Small intestine (tissue), 7 donors: ENCODE results near the gene NFIB. TPM values are rescaled to one million over a fixed set of nuclear protein-coding genes. Genes with fewer than 3 reads are reported as not detected.

Experiments used
- DNase-seq, 2 donors: peaks; one replicate each; pipeline versions ENCODE4 v3.0.0 to v3.0.0-alpha.2; 2013
- FAIRE-seq: peaks from 2 replicates; lab custom pipeline; 2012; peaks lifted over from hg19 to GRCh38; lab: Jason Lieb, UNC
- H3K27ac ChIP-seq, 3 donors: one replicate each; pipeline ENCODE4 v1.5.1; 2013; ENCODE audit warnings: low read length in 2 of 3, mild to moderate bottlenecking in 2 of 3, control low read depth in 1 of 3, inconsistent platforms in 1 of 3, low read depth in 1 of 3, moderate library complexity in 1 of 3
- H3K27me3 ChIP-seq, 3 donors: one replicate each; pipeline ENCODE4 v1.6.1; 2013; ENCODE audit warnings: low read length in 3 of 3, inconsistent platforms in 1 of 3; ENCODE audit not compliant: control insufficient read depth in 3 of 3, insufficient read depth in 3 of 3
- H3K36me3 ChIP-seq, 3 donors: one replicate each; pipeline ENCODE4 v1.6.1; 2013; ENCODE audit warnings: low read length in 3 of 3, inconsistent platforms in 1 of 3, low read depth in 1 of 3, mild to moderate bottlenecking in 1 of 3, moderate library complexity in 1 of 3; ENCODE audit not compliant: control insufficient read depth in 3 of 3, insufficient read depth in 2 of 3
- H3K4me1 ChIP-seq, 3 donors: one replicate each; pipeline ENCODE4 v1.6.1; 2013; ENCODE audit warnings: low read length in 2 of 3, inconsistent platforms in 1 of 3, low read depth in 1 of 3, mild to moderate bottlenecking in 1 of 3, moderate library complexity in 1 of 3; ENCODE audit not compliant: control insufficient read depth in 3 of 3, insufficient read depth in 2 of 3
- H3K4me3 ChIP-seq, 3 donors: one replicate each; pipeline ENCODE4 v1.5.1; 2013; ENCODE audit warnings: low read length in 3 of 3, control low read depth in 1 of 3, inconsistent platforms in 1 of 3, low read depth in 1 of 3, mild to moderate bottlenecking in 1 of 3, moderate library complexity in 1 of 3
- H3K9me3 ChIP-seq, 2 donors: one replicate each; pipeline ENCODE4 v1.6.1; 2013; ENCODE audit warnings: low read depth in 1 of 2, low read length in 1 of 2; ENCODE audit not compliant: control insufficient read depth in 2 of 2, insufficient read depth in 1 of 2
- WGBS, 3 donors: extraction: QIAGEN DNeasy Blood & Tissue Kit; methylation state at CpG; one replicate each; pipeline ENCODE4 v1.1.7; 2013; 5-methylcytosine and 5-hydroxymethylcytosine counted together
- polyA plus RNA-seq, 4 donors: library from polyadenylated mRNA; stranded (reverse) in 3 of 4; unstranded in 1 of 4; fragments of 200-250 nt in 3 of 4; fragments of 120-200 nt in 1 of 4; gene quantifications; one replicate each; pipeline versions ENCODE4 v1.2.1 to v1.2.3, GENCODE V29; 2013
- donor health status: healthy with polysubstance abuse.
- donor health status: control.
- donor health status: control.
- donor health status: Bipolar disorder and iron deficiency.
- donor health status: healthy.

NFIB gene
- polyA plus RNA-seq, 4 donors: 5.1 to 15.9 (median 9.5) TPM

GRCh38 chr9:14061936-14062585, 251.9 kb downstream of the NFIB start:
- 91 to 95% (median 92%) methylated on average over 15 of the region's 15 CpGs for WGBS, 3 donors
- no peak for FAIRE-seq

GRCh38 chr9:14058325-14058688, 255.6 kb downstream of the NFIB start:
- FAIRE-seq (no peak), DNase-seq (no peak)
- H3K27me3 ChIP-seq: no peaks in the 10 kb centered on the region
- H3K27ac ChIP-seq: no peak overlapping the region
- no peak overlapping the region for H3K4me3 ChIP-seq
- no peaks in the 10 kb centered on the region for H3K9me3 ChIP-seq
- no peaks in the 10 kb centered on the region for H3K36me3 ChIP-seq
- no peaks in the 10 kb centered on the region for H3K4me1 ChIP-seq
- WGBS, 3 donors: 85 to 94% (median 93%) methylated on average over 5 of the region's 5 CpGs

More at GRCh38 chr9:14061936-14062585, 251.9 kb downstream of the NFIB start:
- H3K27ac ChIP-seq: no peak overlapping the region
- H3K27me3 ChIP-seq: no peaks in the 10 kb centered on the region
- H3K9me3 ChIP-seq: no peaks in the 10 kb centered on the region
- H3K36me3 ChIP-seq: no peaks in the 10 kb centered on the region
- H3K4me1 ChIP-seq: no peaks in the 10 kb centered on the region
- no peak for DNase-seq
- H3K4me3 ChIP-seq: no peak overlapping the region

- FAIRE-seq: no peak
- H3K27me3 ChIP-seq: no peaks in the 10 kb centered on the region
- H3K36me3 ChIP-seq: no peaks in the 10 kb centered on the region
- DNase-seq: no peak
- no peak overlapping the region for H3K27ac ChIP-seq
- H3K9me3 ChIP-seq: no peaks in the 10 kb centered on the region
- H3K4me1 ChIP-seq: no peaks in the 10 kb centered on the region
- 70 to 74% (median 73%) methylated on average over 13 of the region's 13 CpGs for WGBS, 3 donors
- no peak overlapping the region for H3K4me3 ChIP-seq
These were observed 256.3 kb downstream of the NFIB start for GRCh38 chr9:14057368-14058324.

GRCh38 chr9:14056316-14056861, 257.6 kb downstream of the NFIB start:
- WGBS, 3 donors: 48 to 55% (median 50%) methylated on average over 3 of the region's 3 CpGs
- Histone ChIP-seq H3K27ac (no peak overlapping the region), H3K4me1 (no peaks in the 10 kb centered on the region), H3K36me3 (no peaks in the 10 kb centered on the region), H3K27me3 (no peaks in the 10 kb centered on the region), H3K9me3 (no peaks in the 10 kb centered on the region), H3K4me3 (no peak overlapping the region)
- DNase-seq (no peak), FAIRE-seq (no peak)

GRCh38 chr9:14054096-14054495, 259.8 kb downstream of the NFIB start:
- 92 to 100% (median 93%) methylated on average over 2 of the region's 2 CpGs for WGBS, 3 donors
- Histone ChIP-seq H3K36me3 (no peaks in the 10 kb centered on the region), H3K27me3 (no peaks in the 10 kb centered on the region), H3K27ac (no peak overlapping the region), H3K4me3 (no peak overlapping the region), H3K4me1 (no peaks in the 10 kb centered on the region), H3K9me3 (no peaks in the 10 kb centered on the region)
- DNase-seq (no peak), FAIRE-seq (no peak)

GRCh38 chr9:14052359-14052758, 261.6 kb downstream of the NFIB start:
- no peak overlapping the region for H3K27ac ChIP-seq
- H3K27me3 ChIP-seq: no peaks in the 10 kb centered on the region
- H3K4me1 ChIP-seq: no peaks in the 10 kb centered on the region
- H3K9me3 ChIP-seq: no peaks in the 10 kb centered on the region
- 72 to 81% (median 75%) methylated on average over 2 of the region's 2 CpGs for WGBS, 3 donors
- H3K36me3 ChIP-seq: no peaks in the 10 kb centered on the region
- FAIRE-seq (no peak), DNase-seq (no peak)
- H3K4me3 ChIP-seq: no peak overlapping the region

- FAIRE-seq (no peak), DNase-seq (no peak)
- no peak overlapping the region for H3K4me3 ChIP-seq
- no peaks in the 10 kb centered on the region for H3K27me3 ChIP-seq
- no peaks in the 10 kb centered on the region for H3K9me3 ChIP-seq
- H3K36me3 ChIP-seq: no peaks in the 10 kb centered on the region
- no peaks in the 10 kb centered on the region for H3K4me1 ChIP-seq
- H3K27ac ChIP-seq: no peak overlapping the region
These were observed 262.5 kb downstream of the NFIB start for GRCh38 chr9:14051419-14051818.

- no peaks in the 10 kb centered on the region for H3K9me3 ChIP-seq
- FAIRE-seq: no peak
- H3K36me3 ChIP-seq: no peaks in the 10 kb centered on the region
- no peaks in the 10 kb centered on the region for H3K27me3 ChIP-seq
- no peak overlapping the region for H3K4me3 ChIP-seq
- DNase-seq: no peak
- no peak overlapping the region for H3K27ac ChIP-seq
- WGBS, 3 donors: 70 to 85% (median 72%) methylated on average over 1 of the region's 1 CpG
- H3K4me1 ChIP-seq: no peaks in the 10 kb centered on the region
These were observed 270.5 kb downstream of the NFIB start for GRCh38 chr9:14043483-14043882.
